AG04449 (cell line): ENCODE measurements around the gene TAF4B.

Experiments
- CTCF ChIA-PET: fragments of 350-600 bp; formaldehyde crosslinking; extraction: SDS; loops from one replicate; lab custom pipeline; 2021; ENCODE audit warnings: antibody characterized with exemption; lab: Yijun Ruan, JAX
- POLR2A ChIA-PET: fragments of 400-600, 350-600 bp; formaldehyde crosslinking; extraction: SDS; loops from one replicate; lab custom pipeline; 2020; ENCODE audit warnings: antibody characterized with exemption, inconsistent platforms; lab: Yijun Ruan, JAX
- DNase-seq: peaks from one replicate; pipeline ENCODE4 v3.0.0-alpha.2; 2010; ENCODE audit warnings: low read depth, low spot score
- H3K4me3 ChIP-seq: 2 replicates; pipeline ENCODE4 v1.5.1; 2011; ENCODE audit warnings: low read depth, mild to moderate bottlenecking, control low read depth, low read length
- CTCF ChIP-seq: IDR thresholded peaks from one replicate; pipeline ENCODE4 v1.5.1; 2011; ENCODE audit warnings: mild to moderate bottlenecking, moderate library complexity, low read length, control low read depth, inconsistent platforms; ENCODE audit not compliant: insufficient read depth; ENCODE audit errors: missing control alignments

Gene TAF4B

GRCh38 chr18:26322890-26323653 is 96.8 kb downstream of the TAF4B start:
- no peak overlapping the region for H3K4me3 ChIP-seq
- ChIA-PET POLR2A (no interaction called here), CTCF (interaction anchor here (0.9 to 3.9 kb wide), 5 partner anchors 14 to 333 kb away, joined by 3 to 12 read pairs (median 4); no protein-coding TSS in a partner anchor)
- DNase-seq = no peak
- TF ChIP-seq CTCF = no peak

- ChIA-PET POLR2A (no interaction called here), CTCF (interaction anchor here (1.4 kb wide), 1 partner anchor 323 kb away, joined by 3 read pairs; no protein-coding TSS in a partner anchor)
- no peak for TF ChIP-seq CTCF
- no peak overlapping the region for H3K4me3 ChIP-seq
- no peak for DNase-seq
Measured at GRCh38 chr18:26325771-26326170, 99.5 kb downstream of the TAF4B start.

GRCh38 chr18:26327062-26327461 is 100.8 kb downstream of the TAF4B start:
- ChIA-PET POLR2A (no interaction called here), CTCF (no interaction called here)
- TF ChIP-seq CTCF = no peak
- H3K4me3 ChIP-seq = no peak overlapping the region
- no peak for DNase-seq

- TF ChIP-seq CTCF = no peak
- ChIA-PET CTCF (interaction anchor here (1.5 kb wide), 1 partner anchor 51 kb away, joined by 3 read pairs; no protein-coding TSS in a partner anchor), POLR2A (no interaction called here)
- no peak for DNase-seq
- no peak overlapping the region for H3K4me3 ChIP-seq
Measured at GRCh38 chr18:26332991-26333390, 106.7 kb downstream of the TAF4B start.

- POLR2A ChIA-PET = no interaction called here
- H3K4me3 ChIP-seq = no peak overlapping the region
- CTCF ChIA-PET = interaction anchor here (0.8 to 1.1 kb wide), 2 partner anchors 28 to 314 kb away, joined by 3 read pairs; no protein-coding TSS in a partner anchor
- no peak for TF ChIP-seq CTCF
- DNase-seq = no peak
Measured at GRCh38 chr18:26335156-26335555, 108.9 kb downstream of the TAF4B start.
